Astrocyte (in vitro differentiated cells and primary cell): ENCODE results near the gene TAF1C. TPM values are rescaled to one million over a fixed set of nuclear protein-coding genes. Genes with fewer than 3 reads are reported as not detected.

Experiments used
- DNase-seq: peaks from one replicate; pipeline ENCODE4 v3.0.0-alpha.2; 2010; ENCODE audit warnings: low read depth
- FAIRE-seq: peaks from 2 replicates; lab custom pipeline; 2011; peaks lifted over from hg19 to GRCh38; lab: Jason Lieb, UNC
- H2AFZ ChIP-seq: 2 replicates; pipeline ENCODE4 v1.6.0; 2012; ENCODE audit warnings: low read depth, low read length, inconsistent platforms
- H3K27ac ChIP-seq: 2 replicates; pipeline ENCODE4 v1.5.1; 2011; ENCODE audit warnings: low read depth, low read length, inconsistent platforms
- H3K27me3 ChIP-seq: 2 replicates; pipeline ENCODE4 v1.6.0; 2011; ENCODE audit warnings: low read length, inconsistent platforms; ENCODE audit not compliant: insufficient read depth
- H3K36me3 ChIP-seq: 2 replicates; pipeline ENCODE4 v1.5.1; 2011; ENCODE audit warnings: low read length, inconsistent platforms; ENCODE audit not compliant: insufficient read depth
- H3K4me1 ChIP-seq: 2 replicates; pipeline ENCODE4 v1.5.1; 2011; ENCODE audit warnings: low read length, inconsistent platforms; ENCODE audit not compliant: insufficient read depth
- H3K4me2 ChIP-seq: 2 replicates; pipeline ENCODE4 v1.6.0; 2012; ENCODE audit warnings: low read length, inconsistent platforms
- H3K4me3 ChIP-seq: 2 replicates; pipeline ENCODE4 v1.5.1; 2011; ENCODE audit warnings: low read depth, mild to moderate bottlenecking, low read length, inconsistent platforms; ENCODE audit not compliant: insufficient read depth
- H3K79me2 ChIP-seq: 2 replicates; pipeline ENCODE4 v1.6.0; 2012; ENCODE audit warnings: mild to moderate bottlenecking, low read length, inconsistent platforms; ENCODE audit not compliant: insufficient read depth
- H3K9ac ChIP-seq: 2 replicates; pipeline ENCODE4 v1.6.0; 2012; ENCODE audit warnings: mild to moderate bottlenecking, low read length, inconsistent platforms
- H3K9me3 ChIP-seq: 2 replicates; pipeline ENCODE4 v1.5.1; 2012; ENCODE audit warnings: low read depth, mild to moderate bottlenecking, low read length, inconsistent platforms; ENCODE audit not compliant: insufficient read depth
- H4K20me1 ChIP-seq: 2 replicates; pipeline ENCODE4 v1.6.0; 2012; ENCODE audit warnings: low read length, inconsistent platforms; ENCODE audit not compliant: insufficient read depth
- H3K27ac Mint-ChIP-seq: one replicate; pipeline ENCODE4 v1.8.0; 2021; ENCODE audit warnings: mild to moderate bottlenecking, mixed read lengths; ENCODE audit not compliant: unreplicated experiment
- H3K27me3 Mint-ChIP-seq: one replicate; pipeline ENCODE4 v1.8.0; 2021; ENCODE audit warnings: low read depth, mixed read lengths; ENCODE audit not compliant: unreplicated experiment
- H3K36me3 Mint-ChIP-seq: one replicate; pipeline ENCODE4 v1.8.0; 2021; ENCODE audit warnings: low read depth, mixed read lengths; ENCODE audit not compliant: unreplicated experiment
- H3K4me1 Mint-ChIP-seq: one replicate; pipeline ENCODE4 v1.8.0; 2021; ENCODE audit warnings: low read depth, mixed read lengths; ENCODE audit not compliant: unreplicated experiment
- H3K4me3 Mint-ChIP-seq: one replicate; pipeline ENCODE4 v1.8.0; 2021; ENCODE audit warnings: mild to moderate bottlenecking, moderate library complexity, mixed read lengths; ENCODE audit not compliant: unreplicated experiment
- H3K9me3 Mint-ChIP-seq: one replicate; pipeline ENCODE4 v1.8.0; 2021; ENCODE audit warnings: mild to moderate bottlenecking, mixed read lengths; ENCODE audit not compliant: unreplicated experiment
- EZH2 ChIP-seq: IDR thresholded peaks from 2 replicates; pipeline ENCODE4 v1.6.1; 2012; ENCODE audit warnings: mild to moderate bottlenecking, low read length, inconsistent platforms; ENCODE audit not compliant: insufficient read depth
- total RNA-seq: library from RNA; stranded (reverse); gene quantifications from 2 replicates; pipeline ENCODE4 v1.2.1, GENCODE V29; 2021
- TF ChIP-seq, protein P1 (sequence below): IDR thresholded peaks from 2 replicates; pipeline ENCODE4 v1.5.1; 2011; ENCODE audit warnings: low read depth, mild to moderate bottlenecking, inconsistent platforms, low read length, moderate library complexity; ENCODE audit not compliant: insufficient read depth

Gene TAF1C
- total RNA-seq, 1 donor from 2014 or later = 34.1 TPM

GRCh38 chr16:84166796-84167695 is 19.8 kb downstream of the TAF1C start:
- H3K4me1 Mint-ChIP-seq = peaks cover 4% of the 10 kb centered on the region
- H3K9ac ChIP-seq = no peak overlapping the region
- DNase-seq (no peak), FAIRE-seq (no peak)
- H3K27ac ChIP-seq = no peak overlapping the region
- TF ChIP-seq, protein P1, sequence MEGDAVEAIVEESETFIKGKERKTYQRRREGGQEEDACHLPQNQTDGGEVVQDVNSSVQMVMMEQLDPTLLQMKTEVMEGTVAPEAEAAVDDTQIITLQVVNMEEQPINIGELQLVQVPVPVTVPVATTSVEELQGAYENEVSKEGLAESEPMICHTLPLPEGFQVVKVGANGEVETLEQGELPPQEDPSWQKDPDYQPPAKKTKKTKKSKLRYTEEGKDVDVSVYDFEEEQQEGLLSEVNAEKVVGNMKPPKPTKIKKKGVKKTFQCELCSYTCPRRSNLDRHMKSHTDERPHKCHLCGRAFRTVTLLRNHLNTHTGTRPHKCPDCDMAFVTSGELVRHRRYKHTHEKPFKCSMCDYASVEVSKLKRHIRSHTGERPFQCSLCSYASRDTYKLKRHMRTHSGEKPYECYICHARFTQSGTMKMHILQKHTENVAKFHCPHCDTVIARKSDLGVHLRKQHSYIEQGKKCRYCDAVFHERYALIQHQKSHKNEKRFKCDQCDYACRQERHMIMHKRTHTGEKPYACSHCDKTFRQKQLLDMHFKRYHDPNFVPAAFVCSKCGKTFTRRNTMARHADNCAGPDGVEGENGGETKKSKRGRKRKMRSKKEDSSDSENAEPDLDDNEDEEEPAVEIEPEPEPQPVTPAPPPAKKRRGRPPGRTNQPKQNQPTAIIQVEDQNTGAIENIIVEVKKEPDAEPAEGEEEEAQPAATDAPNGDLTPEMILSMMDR = no peak
- TF ChIP-seq EZH2 = no peak
- no peak overlapping the region for H2AFZ ChIP-seq
- no peaks in the 10 kb centered on the region for H3K79me2 ChIP-seq
- H3K4me3 ChIP-seq = no peak overlapping the region
- H3K4me1 ChIP-seq = no peaks in the 10 kb centered on the region
- no peak overlapping the region for H3K27ac Mint-ChIP-seq
- peaks cover 21% of the 10 kb centered on the region for H3K27me3 Mint-ChIP-seq
- no peak overlapping the region for H3K4me2 ChIP-seq
- H3K36me3 Mint-ChIP-seq = no peaks in the 10 kb centered on the region
- no peaks in the 10 kb centered on the region for H3K9me3 ChIP-seq
- no peaks in the 10 kb centered on the region for H3K9me3 Mint-ChIP-seq
- H4K20me1 ChIP-seq = no peaks in the 10 kb centered on the region
- H3K4me3 Mint-ChIP-seq = no peak overlapping the region
- H3K36me3 ChIP-seq = no peaks in the 10 kb centered on the region
- H3K27me3 ChIP-seq = peaks cover 12% of the 10 kb centered on the region

DNA sequence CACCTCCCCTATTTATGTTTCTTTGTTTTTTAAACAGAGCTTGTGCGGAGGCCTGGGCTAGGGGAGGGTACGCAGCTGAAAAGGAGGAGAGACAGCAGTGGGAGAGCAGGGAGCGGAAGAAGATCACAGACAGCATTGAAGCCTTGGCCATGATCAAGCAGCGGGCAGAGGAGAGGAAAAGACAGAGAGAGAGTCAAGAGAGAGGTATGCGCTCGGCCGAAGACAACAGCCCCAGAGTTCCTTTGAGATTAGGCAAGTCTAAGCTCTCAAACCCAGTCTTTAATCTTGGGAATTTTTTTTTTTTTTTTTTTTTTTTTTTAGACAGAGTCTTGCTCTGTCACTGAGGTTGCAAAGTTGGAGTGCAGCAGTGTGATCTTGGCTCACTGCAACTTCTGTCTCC is 21.1 kb downstream of the TAF1C start:
- no peak overlapping the region for H3K27ac ChIP-seq
- no peak overlapping the region for H3K4me2 ChIP-seq
- DNase-seq (no peak), FAIRE-seq (no peak)
- H2AFZ ChIP-seq = no peak overlapping the region
- no peaks in the 10 kb centered on the region for H3K36me3 ChIP-seq
- Mint-ChIP-seq H3K4me1 (peaks cover 4% of the 10 kb centered on the region), H3K36me3 (no peaks in the 10 kb centered on the region), H3K27ac (no peak overlapping the region), H3K4me3 (no peak overlapping the region), H3K27me3 (peaks cover 28% of the 10 kb centered on the region), H3K9me3 (no peaks in the 10 kb centered on the region)
- H4K20me1 ChIP-seq = no peaks in the 10 kb centered on the region
- H3K9me3 ChIP-seq = no peaks in the 10 kb centered on the region
- TF ChIP-seq, protein P1 = no peak
- TF ChIP-seq EZH2 = no peak
- H3K9ac ChIP-seq = no peak overlapping the region
- no peaks in the 10 kb centered on the region for H3K4me1 ChIP-seq
- no peaks in the 10 kb centered on the region for H3K79me2 ChIP-seq
- no peak overlapping the region for H3K4me3 ChIP-seq
- peaks cover 18% of the 10 kb centered on the region for H3K27me3 ChIP-seq

- TF ChIP-seq, protein P1 = no peak
- no peak for TF ChIP-seq EZH2
- Histone ChIP-seq H3K36me3 (no peaks in the 10 kb centered on the region), H3K4me2 (no peak overlapping the region), H3K27me3 (peaks cover 32% of the 10 kb centered on the region), H3K27ac (no peak overlapping the region), H3K9me3 (no peaks in the 10 kb centered on the region), H3K4me3 (no peak overlapping the region), H3K79me2 (no peaks in the 10 kb centered on the region), H2AFZ (no peak overlapping the region), H3K4me1 (no peaks in the 10 kb centered on the region), H3K9ac (no peak overlapping the region), H4K20me1 (no peaks in the 10 kb centered on the region)
- no peaks in the 10 kb centered on the region for H3K9me3 Mint-ChIP-seq
- FAIRE-seq = no peak
- H3K36me3 Mint-ChIP-seq = no peaks in the 10 kb centered on the region
- H3K27me3 Mint-ChIP-seq = peaks cover 17% of the 10 kb centered on the region
- H3K4me1 Mint-ChIP-seq = peaks cover 4% of the 10 kb centered on the region
- no peak overlapping the region for H3K4me3 Mint-ChIP-seq
- no peak for DNase-seq
- H3K27ac Mint-ChIP-seq = no peak overlapping the region
Measured at GRCh38 chr16:84161801-84162200, 25.1 kb downstream of the TAF1C start.
